ENCODE data around the gene LIMS2. TPM values are rescaled to one million over a fixed set of nuclear protein-coding genes. Genes with fewer than 3 reads are reported as not detected.

The LIMS2 gene
- total RNA-seq, 4 donors from 2014 or later = 5.3 to 15.5 (median 9.9) TPM

DNA sequence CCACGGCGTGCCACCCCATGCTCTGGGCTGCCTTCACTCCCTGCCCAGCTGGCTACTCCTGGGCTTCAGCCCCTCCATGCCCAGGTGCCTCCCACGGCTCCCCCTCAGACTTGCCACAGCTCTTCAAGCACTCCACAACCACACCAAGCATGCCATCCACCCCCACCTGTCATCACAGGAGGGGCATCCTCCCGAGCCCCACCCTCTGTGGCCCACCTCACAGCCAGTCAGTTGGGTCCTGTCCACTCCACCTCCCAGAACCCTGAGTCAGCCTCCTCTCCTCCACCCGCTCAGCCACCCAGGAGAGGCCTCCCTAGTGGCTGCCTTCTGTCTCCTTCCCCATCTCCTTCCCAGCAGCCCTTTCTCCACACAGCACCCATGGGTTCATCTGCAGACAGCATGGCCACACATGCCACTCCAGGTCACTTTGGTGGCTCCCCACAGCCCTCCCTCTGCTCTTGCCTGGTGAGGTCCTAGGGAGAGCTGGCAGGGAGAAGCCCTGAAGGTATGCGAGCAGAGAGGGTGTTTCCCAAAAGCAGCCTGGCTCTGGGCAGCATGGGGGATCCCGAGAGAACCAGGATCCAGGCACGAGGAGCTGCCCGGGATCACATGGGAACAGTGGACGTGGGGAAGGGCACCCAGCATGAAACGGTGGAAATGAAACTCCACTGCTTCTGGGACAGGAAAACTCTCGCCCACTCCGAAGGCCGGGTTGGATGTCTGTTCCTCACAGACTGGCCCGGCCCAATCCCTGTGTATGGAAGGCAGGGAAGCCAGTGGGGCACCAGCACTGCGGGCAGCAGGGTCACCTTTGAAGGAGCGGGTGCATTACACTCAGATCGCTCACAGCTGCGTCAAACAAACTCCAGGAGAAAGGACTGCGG is 2.7 kb downstream of the LIMS2 start:
- in situ Hi-C loops (cut with MboI; ENCODE audit: low sequenced_read_pairs in 4 of 4) = no loop called here
- Histone ChIP-seq H3K4me1 (peaks cover 0 to 8% of the 10 kb centered on the region in 2 donors), H3K4me3 (peak overlapping the region; percentile 67 to 73 (median 70)), H3K9me3 (no peaks in the 10 kb centered on the region), H3K27me3 (peaks cover 4 to 11% (median 6%) of the 10 kb centered on the region in 3 donors), H3K36me3 (no peaks in the 10 kb centered on the region), H3K27ac (peak overlapping the region; percentile 66 to 81 (median 72))
- no peak for ATAC-seq
- intact Hi-C loops (cut with DNase I; ENCODE audit: low total_unique reads) = no loop called here
- no peak for DNase-seq
- TF ChIP-seq POLR2A (IDR thresholded peaks at IDR 0.05) = no peak
- no peak for TF ChIP-seq CTCF (IDR thresholded peaks at IDR 0.05 in 4 of 5, conservative IDR thresholded peaks at IDR 0.05 in 1 of 5)

DNA sequence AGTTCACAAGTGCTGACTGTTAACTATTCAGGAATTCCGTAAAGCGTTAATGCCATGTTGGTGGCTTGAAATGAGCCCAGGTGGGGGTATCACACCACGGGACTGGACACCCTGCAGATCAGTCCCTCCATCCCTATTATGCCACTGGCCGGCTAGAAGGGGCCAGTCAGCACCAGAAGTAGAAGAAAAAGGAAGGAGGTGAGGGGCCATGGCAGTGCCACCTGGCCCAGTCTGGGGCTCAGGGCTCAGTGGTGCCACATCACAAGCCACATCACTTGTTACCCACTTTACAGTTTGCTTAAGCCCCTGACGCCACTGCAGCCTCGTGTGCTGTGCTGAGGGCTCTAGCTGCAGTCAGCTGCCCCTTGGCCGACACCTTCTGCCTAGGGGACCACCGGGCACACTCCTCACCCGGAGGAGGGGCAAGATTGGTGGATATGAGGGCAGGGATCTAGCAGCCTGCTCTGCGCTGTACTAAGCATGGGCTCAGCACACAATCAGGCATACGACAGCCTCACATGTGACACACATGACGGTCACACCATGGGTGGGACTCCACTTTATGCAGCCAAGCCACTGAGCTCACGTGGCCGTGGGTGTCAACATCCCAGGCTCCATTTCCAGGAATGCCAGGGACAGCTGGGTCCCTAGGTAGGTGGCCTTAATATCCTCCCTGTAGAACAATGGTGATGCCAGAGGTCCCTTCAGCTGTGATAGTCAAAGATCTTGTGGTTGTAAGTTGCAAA is 3.6 kb downstream of the LIMS2 start:
- peak overlapping the region in 3 of 4 donors; percentile 66 to 81 (median 74) for H3K27ac ChIP-seq
- in situ Hi-C loops (cut with MboI; ENCODE audit: low sequenced_read_pairs in 4 of 4) = no loop called here
- intact Hi-C loops (cut with DNase I; ENCODE audit: low total_unique reads) = no loop called here
- H3K9me3 ChIP-seq = no peaks in the 10 kb centered on the region
- peaks cover 4 to 11% (median 6%) of the 10 kb centered on the region in 3 donors for H3K27me3 ChIP-seq
- peak overlapping the region in 3 of 4 donors; percentile 67 to 70 (median 69) for H3K4me3 ChIP-seq
- DNase-seq = no peak
- H3K36me3 ChIP-seq = no peaks in the 10 kb centered on the region
- peaks cover 0 to 8% of the 10 kb centered on the region in 2 donors for H3K4me1 ChIP-seq
- TF ChIP-seq CTCF (IDR thresholded peaks at IDR 0.05 in 4 of 5, conservative IDR thresholded peaks at IDR 0.05 in 1 of 5) = no peak
- no peak for TF ChIP-seq POLR2A (IDR thresholded peaks at IDR 0.05)
- no peak for ATAC-seq

GRCh38 chr2:127670957-127671290 is 4.4 kb downstream of the LIMS2 start:
- Histone ChIP-seq H3K36me3 (no peaks in the 10 kb centered on the region), H3K4me3 (no peak overlapping the region), H3K27ac (peak overlapping the region in 2 of 4 donors; percentile 50 to 55), H3K9me3 (no peaks in the 10 kb centered on the region), H3K27me3 (peaks cover 4 to 11% (median 6%) of the 10 kb centered on the region in 3 donors), H3K4me1 (peaks cover 0 to 6% of the 10 kb centered on the region in 2 donors)
- TF ChIP-seq POLR2A (IDR thresholded peaks at IDR 0.05) = no peak
- TF ChIP-seq CTCF (IDR thresholded peaks at IDR 0.05 in 4 of 5, conservative IDR thresholded peaks at IDR 0.05 in 1 of 5) = no peak
- no peak for ATAC-seq
- no peak for DNase-seq
- in situ Hi-C loops (cut with MboI; ENCODE audit: low sequenced_read_pairs in 4 of 4) (no loop called here), intact Hi-C loops (cut with DNase I; ENCODE audit: low total_unique reads) (no loop called here)

DNA sequence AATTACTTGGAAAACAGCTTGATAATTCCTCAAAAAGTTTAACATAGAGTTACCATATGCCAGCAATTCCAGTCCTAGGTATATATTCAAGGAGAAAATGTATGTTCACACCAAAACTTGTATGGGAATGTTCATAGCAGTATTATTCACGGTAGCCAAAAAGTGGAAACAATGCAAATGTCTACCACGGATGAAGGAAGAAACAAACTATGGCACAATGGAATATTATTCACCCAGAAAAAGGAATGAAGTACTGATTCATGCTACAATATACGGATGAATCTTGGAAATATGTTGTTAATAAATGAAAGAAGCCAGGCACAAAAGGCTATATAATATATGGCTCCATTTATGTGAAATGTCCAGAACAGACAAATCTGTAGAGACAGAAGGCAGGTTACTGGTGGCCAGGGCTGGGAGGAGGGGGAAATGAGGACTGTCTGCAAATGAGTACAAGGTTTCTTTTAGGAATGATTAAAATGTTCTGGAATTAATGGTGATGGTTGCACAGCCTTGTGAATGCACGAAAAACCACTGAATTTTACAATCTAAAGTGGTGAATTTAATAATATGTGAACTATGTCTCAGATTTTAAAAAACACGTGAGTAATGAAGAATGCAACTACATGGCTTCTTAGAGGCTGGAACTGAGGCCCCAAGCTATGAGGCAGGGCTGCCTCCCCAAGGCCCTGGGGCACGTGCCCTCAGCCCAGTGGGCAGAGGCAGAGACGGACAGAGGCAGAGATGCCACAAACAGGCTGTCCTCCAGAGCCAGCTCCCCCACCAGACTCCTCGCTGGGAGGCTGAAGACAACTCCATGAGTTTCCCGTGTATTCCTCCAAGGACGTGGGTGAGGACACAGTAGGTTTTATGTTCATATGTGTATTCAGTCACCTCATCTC is 5.0 kb downstream of the LIMS2 start:
- Histone ChIP-seq H3K4me1 (no peaks in the 10 kb centered on the region), H3K4me3 (no peak overlapping the region), H3K36me3 (no peaks in the 10 kb centered on the region), H3K27me3 (peaks cover 0 to 7% (median 4%) of the 10 kb centered on the region in 3 donors), H3K27ac (peak overlapping the region in 1 of 4 donors; percentile 55), H3K9me3 (no peaks in the 10 kb centered on the region)
- no peak for DNase-seq
- TF ChIP-seq CTCF (IDR thresholded peaks at IDR 0.05 in 4 of 5, conservative IDR thresholded peaks at IDR 0.05 in 1 of 5) (no peak), POLR2A (IDR thresholded peaks at IDR 0.05) (no peak)
- intact Hi-C loops (cut with DNase I; ENCODE audit: low total_unique reads) (no loop called here), in situ Hi-C loops (cut with MboI; ENCODE audit: low sequenced_read_pairs in 4 of 4) (no loop called here)
- no peak for ATAC-seq

All from gastrocnemius medialis (tissue), 4 donors.